ENCODE results near the gene ANG. TPM values are rescaled to one million over a fixed set of nuclear protein-coding genes. Genes with fewer than 3 reads are reported as not detected.

ANG gene
- total and polyA plus RNA-seq, 12 donors: 0.78 to 12.0 (median 3.6) TPM

- Histone ChIP-seq H3K36me3 (replicated peaks in 1 of 2) (no peaks in the 10 kb centered on the region), H3K27ac (peak overlapping the region in 3 of 5 donors; percentile 16 to 34 (median 17)), H3K9me3 (replicated peaks in 1 of 3) (no peaks in the 10 kb centered on the region), H3K4me1 (replicated peaks in 1 of 2) (no peaks in the 10 kb centered on the region), H3K4me3 (no peak overlapping the region), H3K27me3 (peaks cover 7% of the 10 kb centered on the region)
- no peak for DNase-seq
- intact Hi-C loops (cut with DNase I): no loop called here
- TF ChIP-seq, protein P1, sequence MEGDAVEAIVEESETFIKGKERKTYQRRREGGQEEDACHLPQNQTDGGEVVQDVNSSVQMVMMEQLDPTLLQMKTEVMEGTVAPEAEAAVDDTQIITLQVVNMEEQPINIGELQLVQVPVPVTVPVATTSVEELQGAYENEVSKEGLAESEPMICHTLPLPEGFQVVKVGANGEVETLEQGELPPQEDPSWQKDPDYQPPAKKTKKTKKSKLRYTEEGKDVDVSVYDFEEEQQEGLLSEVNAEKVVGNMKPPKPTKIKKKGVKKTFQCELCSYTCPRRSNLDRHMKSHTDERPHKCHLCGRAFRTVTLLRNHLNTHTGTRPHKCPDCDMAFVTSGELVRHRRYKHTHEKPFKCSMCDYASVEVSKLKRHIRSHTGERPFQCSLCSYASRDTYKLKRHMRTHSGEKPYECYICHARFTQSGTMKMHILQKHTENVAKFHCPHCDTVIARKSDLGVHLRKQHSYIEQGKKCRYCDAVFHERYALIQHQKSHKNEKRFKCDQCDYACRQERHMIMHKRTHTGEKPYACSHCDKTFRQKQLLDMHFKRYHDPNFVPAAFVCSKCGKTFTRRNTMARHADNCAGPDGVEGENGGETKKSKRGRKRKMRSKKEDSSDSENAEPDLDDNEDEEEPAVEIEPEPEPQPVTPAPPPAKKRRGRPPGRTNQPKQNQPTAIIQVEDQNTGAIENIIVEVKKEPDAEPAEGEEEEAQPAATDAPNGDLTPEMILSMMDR (IDR thresholded peaks at IDR 0.05): no peak
- no peak for TF ChIP-seq POLR2A (IDR thresholded peaks at IDR 0.05)
- WGBS, 4 donors: 58 to 100% (median 77%) methylated on average over 1 of the region's 1 CpG
Measured at GRCh38 chr14:20726531-20726930, 38.0 kb downstream of the ANG start.

DNA sequence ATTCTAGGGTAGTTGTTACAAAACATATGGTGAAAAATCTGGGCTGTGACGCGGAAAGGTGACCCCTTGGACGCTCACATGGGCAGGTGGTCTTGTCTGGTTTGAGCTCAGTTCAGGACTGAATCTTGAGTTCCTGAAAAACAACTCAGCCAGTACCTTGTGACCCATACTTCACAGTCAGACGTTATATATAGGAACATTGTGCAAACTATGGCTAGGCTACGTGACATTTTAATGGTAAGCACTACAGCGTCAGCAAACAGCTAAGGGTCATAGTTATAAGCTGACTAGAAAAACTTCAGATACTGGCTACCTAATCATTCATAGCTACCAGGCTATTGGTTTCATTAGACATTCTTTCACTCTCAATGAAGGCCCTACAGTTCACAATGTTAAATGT is 42.3 kb downstream of the ANG start:
- no peaks in the 10 kb centered on the region for H3K4me1 ChIP-seq (replicated peaks in 1 of 2)
- no peak overlapping the region for H3K4me3 ChIP-seq
- H3K9me3 ChIP-seq (replicated peaks in 1 of 3): no peaks in the 10 kb centered on the region
- WGBS, 4 donors: 66 to 74% (median 68%) methylated on average over 6 of the region's 6 CpGs
- H3K36me3 ChIP-seq (replicated peaks in 1 of 2): no peaks in the 10 kb centered on the region
- TF ChIP-seq POLR2A (IDR thresholded peaks at IDR 0.05): no peak
- TF ChIP-seq, protein P1 (IDR thresholded peaks at IDR 0.05): no peak
- DNase-seq: peak in 1 of 7 donors; percentile 11
- intact Hi-C loops (cut with DNase I): no loop called here
- no peaks in the 10 kb centered on the region for H3K27me3 ChIP-seq
- H3K27ac ChIP-seq: no peak overlapping the region

DNA sequence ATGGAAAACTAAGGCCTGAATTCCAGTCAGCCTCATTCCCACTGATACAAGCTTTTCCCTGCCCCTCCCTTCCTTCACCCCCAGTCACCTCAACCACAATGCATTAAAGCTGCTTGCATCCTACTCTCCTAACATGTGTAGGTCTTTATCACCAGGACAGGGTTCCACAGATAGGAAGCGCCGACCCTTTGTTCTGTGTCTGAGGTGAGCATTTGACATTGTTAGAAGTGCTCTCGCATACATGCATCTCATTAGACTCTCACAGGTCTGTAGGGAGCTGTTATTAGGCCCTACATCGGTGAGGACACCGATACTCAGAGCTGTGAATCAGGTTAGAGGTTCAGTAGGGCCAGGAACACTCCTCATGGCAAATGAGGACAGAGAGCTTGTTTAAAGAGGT is 43.9 kb downstream of the ANG start:
- DNase-seq: no peak
- intact Hi-C loops (cut with DNase I): no loop called here
- Histone ChIP-seq H3K4me1 (replicated peaks in 1 of 2) (no peaks in the 10 kb centered on the region), H3K9me3 (replicated peaks in 1 of 3) (no peaks in the 10 kb centered on the region), H3K27ac (peak overlapping the region in 3 of 5 donors; percentile 6 to 19 (median 7)), H3K36me3 (replicated peaks in 1 of 2) (no peaks in the 10 kb centered on the region), H3K27me3 (no peaks in the 10 kb centered on the region), H3K4me3 (no peak overlapping the region)
- 87 to 97% (median 91%) methylated on average over 5 of the region's 5 CpGs for WGBS, 4 donors
- TF ChIP-seq, protein P1 (IDR thresholded peaks at IDR 0.05): no peak
- TF ChIP-seq POLR2A (IDR thresholded peaks at IDR 0.05): no peak

DNA sequence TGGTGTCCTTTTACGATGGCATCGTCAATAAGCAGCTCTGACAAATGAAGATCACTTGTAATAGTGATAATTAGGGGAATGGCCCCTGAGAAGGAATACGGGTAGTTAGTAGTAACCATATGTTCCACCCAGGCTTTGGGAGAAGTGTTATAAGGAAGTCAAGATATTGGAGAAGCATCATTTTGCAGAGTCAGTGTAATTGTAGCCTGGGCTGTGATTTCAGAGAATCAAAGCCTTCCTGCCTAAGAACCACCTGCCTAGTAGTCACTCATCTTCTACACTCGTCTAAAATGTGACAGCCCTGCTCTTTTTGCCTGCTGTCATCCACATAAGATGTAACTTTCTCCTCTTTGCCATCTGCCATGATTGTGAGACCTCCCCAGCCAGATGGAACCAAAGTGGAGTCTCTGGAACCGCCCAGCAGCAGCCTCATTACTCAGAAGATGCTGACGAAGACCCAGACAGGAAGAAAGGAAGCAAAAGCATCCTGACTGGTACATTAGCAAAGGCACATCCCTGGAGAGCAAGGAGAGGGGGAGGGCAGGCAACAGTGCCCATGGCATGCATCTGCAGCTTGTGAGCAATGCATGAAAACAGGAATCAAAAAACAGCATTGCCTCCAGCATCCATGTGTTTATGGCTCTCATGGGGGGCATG is 44.5 kb downstream of the ANG start:
- WGBS, 4 donors: 51 to 57% (median 54%) methylated on average over 6 of the region's 6 CpGs
- no peak for TF ChIP-seq POLR2A (IDR thresholded peaks at IDR 0.05)
- TF ChIP-seq, protein P1 (IDR thresholded peaks at IDR 0.05): no peak
- intact Hi-C loops (cut with DNase I): no loop called here
- no peaks in the 10 kb centered on the region for H3K27me3 ChIP-seq
- peak overlapping the region in 3 of 5 donors; percentile 7 to 52 (median 19) for H3K27ac ChIP-seq
- no peaks in the 10 kb centered on the region for H3K9me3 ChIP-seq (replicated peaks in 1 of 3)
- peak in 2 of 7 donors; percentile 13 to 18 for DNase-seq
- no peaks in the 10 kb centered on the region for H3K36me3 ChIP-seq (replicated peaks in 1 of 2)
- H3K4me3 ChIP-seq: no peak overlapping the region
- H3K4me1 ChIP-seq (replicated peaks in 1 of 2): no peaks in the 10 kb centered on the region

Data from adrenal gland (tissue), 12 donors.